Right ventricle myocardium superior (tissue), 1 donor: ENCODE data around the gene H1-8. TPM values are rescaled to one million over a fixed set of nuclear protein-coding genes. Genes with fewer than 3 reads are reported as not detected.

Source experiments
- ATAC-seq: fragments of 200-7000 bp; cut with Tn5 transposase; one replicate; pipeline ENCODE4 v1.9.1; 2020; ENCODE audit warnings: mild to moderate bottlenecking; ENCODE audit not compliant: poor library complexity
- DNase-seq: peaks from one replicate; pipeline ENCODE4 v3.0.0-alpha.2; 2020
- intact Hi-C: fragments of 100-400 bp; cut with DNase I; formaldehyde crosslinking; loops from one replicate; pipeline ENCODE4 v1.11.2; 2022
- total RNA-seq: library from RNA; stranded (reverse); fragmentation: NEBNext Ultra II Directional; extraction: Animal tissue kit (Norgen Biotek cat#: 25700); gene quantifications from one replicate; pipeline ENCODE4 v1.2.1, GENCODE V29; 2021
- donor health status: DM: no; HTN: yes; CAD: no; lungs with severe emphysema.

The H1-8 gene
- total RNA-seq, 1 donor from 2014 or later: not detected

DNA sequence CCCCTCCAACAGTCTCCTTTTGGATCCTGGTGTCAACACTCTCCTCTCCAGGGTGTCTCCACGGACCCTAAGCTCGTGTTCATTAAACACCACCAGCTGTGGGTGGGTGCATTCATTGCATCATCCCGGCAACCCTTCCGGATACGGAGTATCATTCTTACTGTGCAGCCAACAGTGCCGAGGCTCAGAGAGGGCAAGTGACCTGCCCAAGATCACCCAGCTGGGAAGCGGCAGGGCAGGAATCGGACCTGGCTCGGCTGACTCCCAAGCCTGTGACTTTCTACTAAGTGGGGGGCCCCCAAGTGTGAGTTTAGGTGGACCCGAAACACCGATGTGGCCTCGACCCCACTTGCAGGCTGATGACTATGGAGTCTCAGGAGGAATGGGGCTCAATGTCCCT is 20.4 kb downstream of the H1-8 start:
- DNase-seq (no peak), ATAC-seq (no peak)
- intact Hi-C loops: no loop called here

DNA sequence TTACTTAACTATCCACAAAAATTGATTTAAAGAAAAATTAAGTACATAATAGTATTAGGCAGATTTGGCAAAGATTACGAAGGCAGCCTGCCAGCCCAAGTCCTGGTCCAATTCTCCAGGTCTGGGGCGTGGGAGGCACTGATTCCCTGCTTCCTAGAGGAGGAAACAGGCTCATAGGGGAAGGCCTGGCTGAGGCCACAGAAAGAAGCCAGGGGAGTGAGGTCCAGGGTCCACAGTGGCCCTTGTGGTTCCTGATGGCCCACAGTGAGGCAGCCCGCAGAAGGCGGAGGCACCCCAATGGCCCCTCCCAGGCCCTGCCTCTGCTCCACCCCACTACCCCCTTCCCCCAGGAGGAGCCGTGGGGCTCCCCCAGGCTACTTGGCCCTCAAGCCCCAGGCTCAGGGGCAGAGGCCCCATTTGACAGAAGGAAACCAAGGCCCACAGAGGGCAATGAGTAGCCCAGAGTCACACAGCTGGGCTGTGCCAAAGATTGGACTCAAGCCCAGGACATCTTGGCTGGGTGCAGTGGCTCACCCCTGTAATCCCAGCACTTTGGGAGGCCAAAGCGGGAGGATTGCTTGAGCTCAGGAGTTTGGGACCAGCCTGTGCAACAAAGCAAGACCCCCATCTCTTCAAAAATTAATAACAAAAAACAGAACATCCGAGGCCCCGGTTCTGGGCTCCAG is 21.0 kb downstream of the H1-8 start:
- ATAC-seq: no peak
- intact Hi-C loops: no loop called here
- peak; percentile 62 for DNase-seq

DNA sequence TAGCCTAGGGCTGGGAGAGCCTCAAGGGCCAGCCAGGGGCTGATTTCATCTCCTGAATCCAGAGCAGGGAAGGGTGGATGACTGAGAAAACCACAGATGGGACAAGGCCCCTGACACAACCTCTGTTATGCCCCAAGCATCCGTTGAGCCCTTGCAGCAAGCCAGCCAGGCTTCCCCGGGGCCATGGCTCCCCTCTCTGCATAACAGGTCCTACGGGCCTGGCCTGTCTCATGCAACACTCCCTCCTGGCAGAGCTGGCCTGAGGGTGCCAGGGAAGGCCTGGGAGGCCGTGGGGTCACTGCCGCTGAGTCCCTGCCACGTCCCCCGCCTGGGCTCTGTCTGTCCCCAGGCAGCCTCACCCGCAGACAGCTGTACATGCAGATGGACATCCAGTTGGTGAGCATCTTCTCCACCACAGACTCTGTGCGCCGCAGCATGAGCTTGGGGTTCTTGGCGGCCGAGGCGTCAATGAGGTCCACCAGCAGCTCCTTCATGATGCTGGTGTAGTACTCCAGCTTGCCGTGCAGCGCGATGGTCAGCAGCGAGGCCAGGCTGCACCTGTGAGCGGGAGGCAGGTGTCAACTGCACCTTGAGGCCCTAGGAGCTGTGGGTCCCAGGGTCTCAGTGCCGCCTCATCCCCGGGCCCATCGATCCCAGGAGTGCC is 22.1 kb downstream of the H1-8 start:
- intact Hi-C loops: no loop called here
- DNase-seq (no peak), ATAC-seq (no peak)

DNA sequence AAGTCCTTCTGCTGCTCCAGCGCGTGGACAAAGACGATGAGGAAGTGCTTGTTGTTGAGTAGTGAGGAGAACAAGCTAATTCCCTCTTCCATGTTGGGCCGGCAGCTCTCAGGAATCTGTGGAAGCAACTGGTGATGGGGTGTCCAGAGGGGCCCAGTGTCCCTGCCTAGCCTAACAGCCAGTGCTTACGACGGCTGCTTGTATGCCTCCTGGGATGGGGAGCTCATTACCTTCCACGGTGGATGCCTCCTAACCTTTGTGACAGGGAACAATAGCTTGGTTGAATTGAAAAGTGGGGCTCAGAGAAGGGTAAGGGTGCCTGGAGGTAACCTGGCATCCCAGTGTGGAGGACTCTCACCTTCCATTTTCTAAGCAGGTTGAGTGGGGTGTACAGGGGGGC is 22.9 kb downstream of the H1-8 start:
- DNase-seq (no peak), ATAC-seq (no peak)
- intact Hi-C loops: no loop called here

DNA sequence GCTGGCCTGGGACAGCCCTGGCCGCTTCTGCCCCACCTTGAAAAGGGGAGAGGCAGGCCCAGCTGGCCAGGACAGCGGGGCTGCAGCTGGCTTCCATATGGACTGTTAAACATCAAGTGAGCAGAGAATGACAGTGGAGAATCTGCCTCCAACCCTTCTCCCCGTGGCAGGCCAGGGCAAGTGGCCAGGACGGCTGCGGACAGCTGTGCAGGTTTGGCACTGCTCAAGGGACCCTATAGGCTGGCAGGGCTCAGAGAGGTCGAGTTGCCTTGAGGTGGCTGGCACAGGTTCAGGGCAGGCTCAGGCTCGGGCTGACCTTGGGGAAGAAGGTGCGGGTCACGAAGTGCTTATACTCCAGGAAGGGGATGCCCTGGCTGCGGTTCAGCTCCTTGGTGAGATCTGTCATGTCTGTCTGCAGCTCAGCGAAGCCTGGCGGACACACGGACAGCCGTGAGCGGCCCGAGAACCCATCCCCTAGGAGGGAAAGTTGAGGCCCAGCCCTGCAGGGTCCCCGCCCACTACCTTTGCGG is 24.3 kb downstream of the H1-8 start:
- ATAC-seq (peak; percentile 14), DNase-seq (peak; percentile 62)
- intact Hi-C loops: no loop called here

DNA sequence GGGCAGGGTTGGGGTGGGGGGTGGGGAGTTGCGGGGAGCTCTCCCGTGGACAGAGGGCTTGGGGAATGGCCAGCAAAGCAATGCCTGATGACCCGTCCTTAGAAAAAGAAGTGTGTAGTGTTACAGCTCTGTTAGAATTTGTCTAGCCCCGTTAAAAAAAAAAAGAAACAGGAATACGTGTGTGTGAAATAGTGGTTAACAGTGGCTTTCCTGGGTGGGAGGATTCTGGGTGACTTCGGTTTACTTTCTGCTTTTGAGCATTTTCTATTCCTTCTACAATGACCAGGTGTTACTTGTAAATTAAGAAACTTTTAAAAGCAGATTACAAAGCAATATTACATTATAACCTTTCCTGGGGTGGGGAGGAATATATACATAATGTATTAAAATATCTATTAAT is 25.0 kb downstream of the H1-8 start:
- ATAC-seq (no peak), DNase-seq (no peak)
- intact Hi-C loops: no loop called here

DNA sequence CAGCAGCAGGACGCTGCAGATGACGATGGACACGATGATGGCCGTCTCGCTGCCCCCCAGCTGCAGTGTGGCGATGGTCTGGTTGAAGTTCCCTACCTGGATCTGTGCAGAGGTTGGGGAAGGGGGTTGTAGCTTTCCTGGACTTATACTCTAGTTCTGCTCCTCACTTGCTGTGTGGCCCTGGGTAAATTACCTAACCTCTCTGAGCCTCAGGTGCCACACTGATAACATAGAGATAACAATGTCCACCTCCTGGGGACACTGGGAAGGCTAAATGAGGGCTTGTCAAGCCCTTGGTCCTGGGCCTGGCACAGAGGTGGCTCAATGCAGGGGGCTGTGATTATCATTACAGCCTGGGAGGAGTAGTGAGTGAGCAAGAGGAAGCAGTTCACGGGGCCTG is 26.9 kb downstream of the H1-8 start:
- DNase-seq (no peak), ATAC-seq (no peak)
- intact Hi-C loops: no loop called here

DNA sequence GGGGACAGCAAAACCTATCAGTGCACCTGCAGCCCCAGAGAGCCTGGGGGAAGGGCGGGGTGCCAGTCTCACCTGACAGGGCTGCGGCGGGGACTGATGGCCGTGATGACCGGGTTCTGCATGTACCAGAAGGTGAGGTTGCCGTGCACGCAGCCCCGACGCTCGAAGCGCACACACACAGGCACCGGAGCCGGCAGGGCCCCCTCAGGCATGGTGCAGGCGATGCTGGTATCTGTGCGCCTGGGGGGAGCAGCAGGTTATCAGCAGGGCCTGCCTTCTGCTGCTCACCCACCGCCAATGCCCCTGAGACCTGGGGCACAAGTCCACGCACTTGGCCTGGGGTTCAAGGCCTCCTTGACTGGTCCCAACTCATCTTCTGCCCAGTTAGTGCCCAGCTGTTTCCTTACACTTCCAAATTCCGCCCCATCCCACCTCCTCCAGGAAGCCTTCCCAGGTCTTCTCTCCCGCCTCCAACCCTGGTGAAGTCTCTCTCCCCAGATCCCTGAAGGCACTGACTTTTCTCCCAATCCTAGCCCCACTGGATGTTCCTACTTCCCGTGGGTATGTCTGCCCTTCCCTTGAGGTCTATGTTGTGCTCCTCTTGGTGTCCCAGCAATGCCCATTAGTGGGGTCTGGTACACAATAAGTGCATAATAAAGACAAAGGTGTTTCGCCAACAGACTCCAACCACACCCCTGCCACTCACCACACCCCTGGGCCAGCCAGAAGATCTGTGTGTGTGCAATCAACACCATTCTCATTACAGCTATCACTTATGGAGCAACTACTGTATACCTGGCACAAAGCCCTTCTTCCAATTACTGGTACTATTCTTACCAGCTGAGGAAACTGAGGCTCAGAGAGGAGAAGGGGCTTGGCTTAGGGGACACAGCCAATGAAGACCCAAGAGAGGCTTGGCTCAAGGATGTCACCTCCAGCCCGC is 28.9 kb downstream of the H1-8 start:
- DNase-seq (no peak), ATAC-seq (no peak)
- intact Hi-C loops: no loop called here

DNA sequence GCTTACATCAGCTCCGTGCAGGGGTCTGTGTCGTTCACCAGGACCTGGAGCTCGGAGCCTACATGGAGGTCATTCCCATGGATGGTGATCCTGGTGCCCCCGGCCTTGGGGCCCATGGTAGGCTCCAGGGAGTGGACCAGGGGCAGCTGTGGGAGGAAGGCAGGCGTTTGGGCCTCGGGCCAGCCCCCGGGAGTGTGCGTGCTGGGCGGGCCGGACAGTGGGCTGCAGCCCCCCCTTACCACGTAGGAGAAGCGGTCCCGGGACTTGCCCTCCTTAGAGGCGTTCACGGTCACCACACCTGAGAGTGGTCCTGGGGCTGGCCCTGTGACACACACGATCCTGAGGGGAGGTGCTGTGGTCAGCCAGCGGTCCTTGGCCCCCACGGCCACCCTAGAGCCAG is 29.6 kb downstream of the H1-8 start:
- DNase-seq (no peak), ATAC-seq (no peak)
- intact Hi-C loops: no loop called here

DNA sequence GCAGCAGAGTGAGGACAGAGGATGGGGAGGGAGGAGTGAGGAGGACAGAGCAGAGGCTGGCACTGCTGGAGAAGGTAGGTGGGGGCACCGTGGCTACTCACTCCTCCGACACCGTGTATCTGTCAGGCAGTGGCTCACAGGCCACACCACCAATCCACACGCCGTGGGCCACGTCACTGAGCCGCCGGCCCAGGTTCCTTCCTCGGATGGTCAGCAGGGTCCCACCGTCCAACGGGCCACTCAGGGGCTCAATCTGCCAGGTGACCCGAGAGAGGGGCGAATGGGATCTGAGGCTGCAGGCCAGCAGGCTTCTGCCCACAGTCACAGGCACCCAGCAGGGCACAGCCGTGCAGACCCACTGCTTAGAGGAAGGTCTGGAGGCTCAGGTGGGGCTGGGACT is 30.5 kb downstream of the H1-8 start:
- intact Hi-C loops: no loop called here
- ATAC-seq (no peak), DNase-seq (no peak)

DNA sequence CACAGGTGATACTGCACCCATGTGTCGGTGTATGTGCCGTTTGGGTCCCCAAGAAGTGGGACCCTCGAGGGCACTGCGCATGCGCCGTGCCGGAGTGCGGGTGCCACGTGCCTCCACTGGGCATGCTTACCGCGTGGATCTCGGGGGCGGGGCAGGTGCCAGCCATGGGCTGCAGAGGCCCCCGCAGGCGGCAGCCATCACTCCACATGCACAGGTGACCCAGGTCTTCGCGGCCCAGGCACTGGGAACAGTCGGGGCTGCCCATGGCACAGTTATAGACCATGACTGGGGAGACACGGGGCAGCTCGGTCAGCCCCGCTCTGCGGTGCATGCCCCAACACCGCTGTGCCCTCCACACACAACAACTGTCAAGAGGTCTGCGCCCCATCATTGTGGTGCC is 31.2 kb downstream of the H1-8 start:
- ATAC-seq (no peak), DNase-seq (no peak)
- intact Hi-C loops: no loop called here

DNA sequence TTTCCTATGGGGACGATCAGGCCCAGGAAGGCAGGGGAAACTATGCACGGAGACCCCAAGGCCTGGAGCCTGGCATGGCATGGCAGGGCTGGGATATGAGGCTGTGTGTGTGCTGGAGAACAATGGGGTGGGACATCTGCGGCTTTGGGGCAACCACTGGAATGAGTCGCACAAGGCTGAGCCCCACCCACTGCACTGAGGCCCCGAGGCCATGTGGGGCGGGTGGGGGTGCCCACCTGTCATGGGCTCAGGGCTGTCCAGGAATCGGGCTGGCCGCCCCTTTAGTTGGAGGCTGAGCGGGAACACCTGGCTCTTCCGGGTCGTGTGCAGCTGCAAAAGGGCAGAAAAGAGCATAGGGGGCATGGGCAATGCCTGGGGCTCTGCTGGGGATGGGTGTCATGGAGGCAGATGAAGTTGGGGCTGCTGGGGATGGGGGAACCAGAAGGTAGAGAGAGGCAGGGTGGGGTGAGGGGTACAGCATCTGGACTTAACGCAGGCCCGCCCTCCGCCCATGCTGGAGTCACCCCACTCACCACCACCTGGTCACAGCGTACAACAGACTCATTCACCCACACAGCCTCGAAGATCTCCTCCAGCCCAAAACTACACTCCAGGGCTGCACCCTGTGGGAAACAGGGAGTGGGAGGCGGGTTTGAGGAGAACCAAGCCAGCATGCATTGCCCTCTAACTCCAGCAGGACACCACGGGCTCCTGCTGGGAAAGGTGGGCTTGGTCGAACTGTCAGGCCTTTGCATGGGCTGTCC is 32.4 kb downstream of the H1-8 start:
- ATAC-seq (no peak), DNase-seq (no peak)
- intact Hi-C loops: no loop called here

DNA sequence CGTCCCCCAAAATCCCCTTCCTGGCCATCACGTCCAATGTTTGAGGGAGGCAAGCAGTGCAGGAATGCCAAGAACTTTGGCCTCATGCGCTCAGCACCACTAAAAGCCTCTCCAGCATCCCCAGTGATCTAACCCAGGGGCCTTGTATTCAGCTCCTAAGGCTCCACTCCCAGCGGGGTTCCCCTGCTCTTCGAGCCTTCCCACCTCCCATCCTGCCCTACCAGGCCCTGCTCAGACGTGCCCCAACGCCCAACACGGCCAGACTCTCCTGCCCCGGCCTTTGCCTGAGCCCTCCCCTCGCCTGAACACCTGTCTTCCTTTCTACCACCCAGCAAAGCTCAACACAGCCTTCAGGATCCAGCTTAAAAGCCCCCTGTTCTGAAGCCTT is 33.0 kb downstream of the H1-8 start:
- intact Hi-C loops: no loop called here
- no peak for ATAC-seq
- no peak for DNase-seq

DNA sequence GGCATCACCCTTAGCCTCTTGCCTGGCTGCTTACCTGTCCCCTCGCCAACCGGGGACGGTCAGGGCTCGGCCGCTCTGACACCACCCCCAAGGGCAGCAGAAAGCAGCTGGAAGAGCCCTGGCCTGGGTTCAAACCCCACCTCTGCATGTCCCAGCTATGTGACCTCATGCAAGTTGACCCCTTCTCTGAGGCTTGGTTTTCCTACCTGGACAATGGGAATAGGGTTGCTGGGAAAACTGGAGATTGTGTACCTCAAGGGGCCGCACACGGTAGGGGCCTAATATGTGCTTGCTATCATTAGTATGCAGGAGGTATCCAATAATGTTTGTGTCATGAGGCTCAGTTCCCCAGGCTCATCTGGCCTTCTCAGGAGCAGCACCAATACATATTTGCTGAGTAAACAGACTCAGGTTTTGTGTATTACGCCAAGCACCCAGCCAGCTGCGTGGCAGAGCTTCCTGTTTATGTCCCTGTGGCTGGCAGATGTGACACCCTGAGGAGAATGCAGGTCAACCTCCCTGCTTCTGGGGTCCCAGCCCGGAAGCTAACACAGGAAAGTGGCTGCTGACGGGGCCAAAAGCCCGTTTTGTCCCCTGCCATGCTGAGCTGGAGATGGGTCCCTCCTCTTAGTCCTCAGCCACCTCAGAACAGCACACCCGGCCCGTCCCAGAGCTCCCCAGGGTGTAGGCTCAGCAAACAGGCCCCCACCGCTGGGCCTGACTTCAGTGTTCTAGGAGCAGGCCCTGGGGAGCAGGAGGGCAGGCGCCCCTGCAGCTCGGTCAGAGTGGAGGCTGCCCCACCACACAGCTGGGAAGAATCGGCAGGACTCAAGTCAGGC is 33.8 kb downstream of the H1-8 start:
- DNase-seq: peak; percentile 80
- intact Hi-C loops: no loop called here
- ATAC-seq: peak; percentile 48

DNA sequence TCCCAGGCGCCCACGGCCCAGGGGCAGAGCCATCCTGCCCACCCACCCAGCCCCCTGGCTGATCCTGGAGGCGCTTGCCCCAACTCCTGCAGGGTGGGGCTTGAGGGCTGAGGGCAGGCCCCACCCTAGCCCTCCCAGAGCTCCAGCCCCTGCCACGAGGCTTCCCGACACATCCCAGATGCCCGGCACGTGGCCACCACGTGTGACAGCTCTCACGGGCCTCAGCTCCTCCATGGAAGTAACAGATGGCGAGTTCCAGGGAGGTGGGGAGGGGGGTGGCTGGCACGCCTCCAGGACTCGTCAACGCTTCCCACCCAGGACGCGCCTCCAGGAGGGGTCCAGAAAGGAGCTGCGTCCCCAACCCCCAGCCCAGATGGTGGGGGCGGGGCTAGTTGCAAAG is 34.4 kb downstream of the H1-8 start:
- ATAC-seq: peak; percentile 54
- intact Hi-C loops: no loop called here
- peak; percentile 87 for DNase-seq

DNA sequence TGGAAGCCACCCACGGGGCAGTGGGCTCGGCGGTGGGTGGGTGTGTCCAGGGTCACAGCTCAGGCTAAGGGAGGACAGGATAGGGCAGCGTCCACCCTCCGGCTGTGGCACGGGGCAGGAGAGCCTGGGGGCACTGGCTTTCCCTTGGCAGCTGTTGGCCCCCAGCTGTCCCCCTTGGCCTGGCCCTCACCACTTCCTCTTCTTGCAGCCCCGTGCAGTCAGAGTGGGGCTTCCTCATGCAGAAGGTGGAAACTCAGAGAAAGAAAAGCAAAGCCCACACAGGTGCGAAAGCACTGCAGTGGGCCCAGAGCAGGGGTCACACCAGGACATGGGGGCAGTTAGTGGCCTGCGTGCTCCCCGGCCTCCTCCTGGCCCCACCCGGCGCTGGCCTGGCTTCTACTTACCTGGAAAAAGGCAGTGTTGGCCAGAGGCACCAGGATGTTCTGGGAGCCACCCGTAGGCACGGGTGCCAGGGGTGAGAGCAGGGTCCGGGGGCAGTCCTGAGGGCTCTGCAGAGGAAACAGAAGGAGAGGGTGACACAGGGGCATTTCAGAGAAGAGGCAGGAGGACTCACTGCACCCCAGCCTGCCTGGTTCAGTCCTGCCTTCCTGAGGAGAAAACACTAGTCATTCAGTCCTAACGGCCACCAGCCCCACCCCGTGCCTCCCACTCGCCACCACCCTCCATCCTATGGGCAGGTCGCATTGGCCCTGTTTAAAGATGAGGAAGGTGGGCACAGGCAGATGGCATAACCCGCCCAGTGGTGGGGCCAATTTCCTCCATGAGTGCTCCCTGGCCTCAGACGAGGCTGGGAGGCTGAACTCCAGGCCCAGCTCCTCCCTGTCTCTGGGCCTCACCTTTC is 35.2 kb downstream of the H1-8 start:
- peak; percentile 33 for ATAC-seq
- DNase-seq: peak; percentile 67
- intact Hi-C loops: no loop called here

DNA sequence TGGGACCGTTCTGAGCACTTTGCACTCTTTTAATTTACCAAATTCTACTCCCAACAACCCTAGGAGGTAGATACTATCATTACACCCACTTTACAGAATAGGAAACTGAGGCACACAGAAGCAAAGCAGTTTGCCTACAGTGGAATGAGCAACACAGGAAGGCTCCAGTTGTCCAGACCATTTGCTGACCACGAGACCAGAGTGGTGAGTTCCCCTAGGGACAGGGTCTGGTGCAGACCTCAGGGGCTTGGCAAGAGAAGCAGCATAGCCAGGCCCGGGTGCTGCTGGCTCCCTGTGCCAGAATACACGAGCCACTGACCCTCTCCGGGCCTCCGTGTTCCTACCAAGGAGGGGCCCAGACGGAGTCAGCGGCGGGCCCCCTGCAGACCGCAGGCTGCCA is 37.0 kb downstream of the H1-8 start:
- no peak for ATAC-seq
- intact Hi-C loops: no loop called here
- DNase-seq: no peak
